Placental epithelial cell (primary cell): ENCODE results near the gene CORO7. TPM values are rescaled to one million over a fixed set of nuclear protein-coding genes. Genes with fewer than 3 reads are reported as not detected.

Experiments used
- small RNA-seq: library from RNA; depleted of rRNA; stranded (forward); fragments of <200 nt; gene quantifications from one replicate; pipeline ENCODE3, GENCODE V24; 2012
- total RNA-seq: library from RNA; depleted of rRNA; stranded (reverse); fragments of >200 nt; gene quantifications from 2 replicates; pipeline ENCODE4 v1.2.3, GENCODE V29; 2012

The CORO7 gene
- 11.8 and 19.8 TPM in 2 replicates for total RNA-seq

DNA sequence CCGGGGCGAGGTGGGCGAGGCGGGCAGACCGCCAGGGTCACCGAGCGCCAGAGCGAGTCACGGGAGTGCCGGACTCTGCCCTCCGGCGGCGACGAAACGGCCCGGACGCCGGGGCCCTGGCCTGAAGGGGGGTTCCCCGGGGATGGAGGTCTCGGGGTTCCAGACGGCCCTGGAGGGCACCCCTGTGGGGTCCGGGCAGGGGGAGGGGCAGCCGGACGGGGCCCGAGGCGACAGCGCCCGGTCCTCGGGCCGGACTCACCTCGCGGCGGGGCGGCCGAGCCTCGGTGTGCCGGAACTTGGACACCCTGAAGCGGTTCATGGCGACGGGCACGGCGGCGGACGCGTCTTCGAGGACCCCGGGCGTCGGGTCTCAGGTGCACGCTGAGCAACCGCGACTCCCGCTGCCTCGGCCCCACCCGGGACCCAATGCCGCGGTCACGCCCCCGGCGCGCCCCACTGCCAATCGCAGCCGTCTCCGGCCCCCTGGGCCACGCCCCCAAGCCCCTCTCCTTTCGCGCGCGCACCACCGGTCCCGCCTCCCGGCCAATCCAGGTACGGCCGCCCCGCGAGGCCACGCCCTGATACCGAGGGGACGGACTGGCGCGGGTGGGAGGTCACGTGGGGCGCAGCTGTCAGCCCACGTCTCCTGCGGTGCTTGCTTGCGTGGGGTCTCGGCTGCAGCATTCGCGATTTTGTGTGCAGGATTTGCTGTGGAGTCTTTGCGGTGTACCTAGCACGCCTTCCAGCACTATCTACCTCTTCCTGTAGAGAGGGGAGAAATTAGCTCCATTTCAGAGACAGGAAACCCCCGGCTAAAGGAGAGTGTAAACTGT, at the start of gene CORO7:
CORO7 (minus strand) TSS at position 397 of the 833 bp plus-strand sequence; CDS start at position 319, 78 bp downstream.

DNA sequence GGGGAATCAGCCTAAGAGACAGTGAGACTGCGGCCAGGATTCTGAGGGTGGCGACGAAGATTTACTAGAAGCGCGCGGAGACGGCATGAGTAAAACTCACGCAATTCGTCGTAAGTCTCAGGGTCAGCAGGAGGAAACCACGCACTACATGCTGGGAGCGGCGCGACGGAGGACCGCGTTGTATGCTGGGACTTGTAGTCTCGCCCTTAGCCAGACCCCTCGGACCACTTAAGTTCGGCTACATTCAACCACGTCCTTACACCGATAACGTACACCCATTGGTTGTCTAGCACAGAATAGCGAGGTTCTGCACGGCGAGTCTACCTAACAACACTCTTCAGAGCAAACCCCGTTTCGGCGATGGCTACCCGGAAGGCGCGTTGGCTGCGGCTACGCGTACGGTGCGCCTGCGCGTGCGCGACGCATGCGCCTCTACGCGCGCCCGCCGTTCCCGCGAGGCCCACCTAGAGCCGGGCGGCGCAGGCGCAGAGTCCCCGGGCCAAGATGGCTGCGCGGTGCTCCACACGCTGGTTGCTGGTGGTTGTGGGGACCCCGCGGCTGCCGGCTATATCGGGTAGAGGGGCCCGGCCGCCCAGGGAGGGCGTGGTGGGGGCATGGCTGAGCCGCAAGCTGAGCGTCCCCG, 9.1 kb upstream of the CORO7 start, which contains the start of gene DNAJA3:
DNAJA3 (plus strand) TSS at position 491 of the 643 bp plus-strand sequence; CDS start at position 505, 14 bp downstream.

DNA sequence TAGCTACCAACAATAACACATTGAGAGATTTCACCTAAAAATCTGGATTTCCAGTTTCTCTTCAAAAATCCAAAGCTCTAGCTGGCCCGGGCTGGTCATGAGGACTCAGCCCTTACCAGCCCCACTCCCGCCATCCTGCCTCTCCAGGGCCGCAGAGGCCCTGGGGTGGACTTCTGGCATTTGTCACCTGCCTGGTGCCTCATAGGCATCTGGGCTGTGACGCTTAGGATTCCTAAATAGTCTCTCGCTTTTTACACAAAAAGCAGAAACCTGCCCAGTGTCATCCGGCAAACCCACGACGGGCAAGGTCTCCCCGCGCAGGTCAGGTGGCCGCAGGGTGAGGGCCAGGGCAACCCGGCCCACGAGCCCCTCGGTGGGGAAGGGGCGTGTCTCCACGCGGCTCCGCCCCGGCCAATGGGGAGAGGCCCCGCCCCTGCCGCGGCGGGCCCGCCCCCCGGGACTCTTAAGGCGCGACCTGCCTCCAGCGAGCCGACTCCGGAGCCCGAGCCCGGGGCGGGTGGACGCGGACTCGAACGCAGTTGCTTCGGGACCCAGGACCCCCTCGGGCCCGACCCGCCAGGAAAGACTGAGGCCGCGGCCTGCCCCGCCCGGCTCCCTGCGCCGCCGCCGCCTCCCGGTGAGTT, 44.9 kb downstream of the CORO7 start, which contains the start of gene VASN:
VASN (plus strand) TSS at position 492 of the 644 bp plus-strand sequence. CDS start 9,030 bp downstream, outside the sequence.

DNA sequence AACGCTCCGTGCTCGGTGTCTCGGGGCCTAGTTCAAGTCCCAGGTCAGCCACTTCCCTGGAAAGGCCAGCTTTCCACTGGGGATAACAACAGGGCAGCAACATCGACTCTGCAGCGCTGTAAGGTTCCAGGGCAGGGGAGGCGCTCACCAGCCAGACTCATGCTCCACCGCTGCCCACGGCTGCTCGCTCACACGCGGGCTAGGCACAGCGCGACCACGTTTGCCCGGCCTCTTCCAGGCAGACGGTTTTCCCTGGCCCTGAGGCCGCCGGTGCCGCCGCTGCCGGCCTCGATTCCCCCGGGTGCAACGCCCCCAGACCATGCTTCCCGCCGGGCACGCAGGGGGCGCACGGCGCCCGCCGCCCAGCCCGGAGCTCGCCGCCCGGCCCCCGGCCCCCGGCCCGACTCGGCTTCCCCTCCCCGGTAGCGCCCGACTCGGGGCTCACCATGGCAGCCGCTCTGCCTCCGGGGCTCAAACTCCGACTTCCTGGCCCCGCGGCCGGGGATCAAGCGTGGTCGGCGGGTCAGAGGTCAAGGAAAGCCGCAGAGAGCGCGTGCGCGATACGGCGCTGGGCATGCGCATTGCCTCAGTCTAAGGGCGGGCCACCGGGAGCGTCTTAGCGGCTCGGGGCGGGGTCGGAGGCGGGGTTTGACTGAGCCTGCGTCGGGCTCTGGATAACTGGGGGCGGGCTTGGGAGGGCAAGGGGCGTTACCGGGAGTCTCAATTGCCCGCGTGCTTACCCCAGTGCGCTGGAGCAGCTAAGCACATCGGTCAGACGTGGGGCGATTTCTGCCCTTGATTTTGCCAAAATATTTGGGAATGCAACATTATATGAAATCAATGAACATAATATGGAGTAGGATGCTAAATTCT, 65.4 kb downstream of the CORO7 start, which contains the start of gene PAM16:
PAM16 (minus strand) TSS at position 535 of the 873 bp plus-strand sequence; CDS start at position 448, 87 bp downstream.

DNA sequence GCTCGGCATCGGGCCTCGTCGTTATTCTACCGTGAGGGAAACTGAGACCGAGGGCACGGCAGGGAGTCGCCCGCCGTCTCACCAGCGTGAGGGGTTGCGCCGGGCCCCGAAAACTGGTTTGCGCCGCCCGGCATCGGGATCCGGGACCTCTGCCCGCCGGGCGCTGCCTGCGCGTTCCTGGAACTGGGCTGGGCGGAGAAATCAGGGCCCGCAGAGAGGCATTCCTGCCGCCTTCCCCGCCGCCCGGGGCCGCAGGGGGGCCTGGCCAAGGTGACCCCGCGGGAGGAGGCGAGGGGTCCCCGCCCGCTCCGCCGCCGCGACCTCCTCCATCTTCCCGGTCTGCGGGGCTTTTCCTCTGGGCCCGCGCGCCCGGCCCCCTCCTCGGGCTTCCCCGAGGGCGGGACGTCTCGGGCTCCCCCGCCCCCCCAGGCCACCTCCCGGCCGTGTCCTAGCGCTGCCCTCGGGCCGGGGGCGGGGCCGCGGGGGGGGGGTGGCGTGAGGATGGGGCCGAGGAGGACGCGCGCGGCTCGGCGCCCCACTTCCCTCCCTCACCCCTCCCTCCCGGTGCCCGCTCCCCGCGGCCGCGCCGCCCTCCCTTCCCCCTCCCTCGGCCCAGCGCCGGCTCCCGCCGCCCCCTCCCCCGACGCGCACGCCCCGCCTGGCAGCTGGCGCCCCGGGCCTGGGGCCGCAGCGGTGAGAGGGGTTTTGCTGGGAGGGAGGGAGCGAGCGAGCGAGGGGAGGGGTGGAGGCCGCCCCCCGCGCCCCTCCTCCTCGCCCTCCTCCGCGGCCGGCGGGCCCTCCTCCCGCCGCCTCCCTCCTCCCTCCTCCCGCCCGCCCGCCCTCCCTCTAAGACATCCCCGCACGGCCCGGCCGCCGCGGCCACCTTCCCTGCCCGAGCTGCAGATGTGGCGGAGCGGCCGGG, 100.9 kb downstream of the CORO7 start, which contains the start of gene GLIS2:
GLIS2 (plus strand) TSS at position 882 of the 922 bp plus-strand sequence. CDS start 16,214 bp downstream, outside the sequence.

Small RNAs within 50 kb of the gene (small RNA-seq; reads per million reads assigned to genes)
- not detected for gene AC012676.2

Other genes starting within 250 kb of the CORO7 start
- gene SRL, start 174.5 kb downstream of the CORO7 start, total RNA-seq: not detected in 2 replicates
- 2.8 and 5.9 TPM in 2 replicates for gene TFAP4, start 143.6 kb downstream of the CORO7 start, total RNA-seq
- gene GLIS2, start 100.5 kb downstream of the CORO7 start, total RNA-seq: 1.5 and 2.0 TPM in 2 replicates
- 14.9 and 26.5 TPM in 2 replicates for gene PAM16, start 65.3 kb downstream of the CORO7 start, total RNA-seq
- 28.7 and 35.4 TPM in 2 replicates for gene VASN, start 44.7 kb downstream of the CORO7 start, total RNA-seq
- gene DNAJA3, start 9.3 kb upstream of the CORO7 start, total RNA-seq: 24.3 and 35.2 TPM in 2 replicates
- 132 and 137 TPM in 2 replicates for gene NMRAL1, start 58.0 kb upstream of the CORO7 start, total RNA-seq
- 46.7 and 86.8 TPM in 2 replicates for gene HMOX2, start 59.8 kb upstream of the CORO7 start, total RNA-seq
- gene CDIP1, start 122.2 kb upstream of the CORO7 start, total RNA-seq: 13.7 TPM in 2 replicates
- 0.39 TPM in 1 of 2 replicates, not detected in the other for gene C16orf96, start 139.7 kb upstream of the CORO7 start, total RNA-seq
- 18.5 and 19.6 TPM in 2 replicates for gene UBALD1, start 198.3 kb upstream of the CORO7 start, total RNA-seq
- 29.1 and 42.5 TPM in 2 replicates for gene MGRN1, start 208.2 kb upstream of the CORO7 start, total RNA-seq